GM19452 (cell line): ENCODE results near the gene MYO1B.

Experiments
- ATAC-seq: cut with Tn5 transposase; IDR thresholded peaks from one replicate; pipeline ENCODE4 v1.9.1; 2021; ENCODE audit not compliant: unreplicated experiment

The MYO1B gene

GRCh38 chr2:191245046-191245868 is at the start of gene MYO1B:
Gene MYO1B (plus strand): TSS chr2:191245404. CDS start chr2:191276896, 31,492 bp downstream.
- ATAC-seq, result peak; percentile 59

- ATAC-seq, result no peak
These were observed 48.1 kb upstream of the MYO1B start for GRCh38 chr2:191197096-191197495.

- no peak for ATAC-seq
These were observed 46.9 kb upstream of the MYO1B start for GRCh38 chr2:191198271-191198670.

- ATAC-seq, result no peak
These were observed 45.2 kb upstream of the MYO1B start for GRCh38 chr2:191199929-191200512.

GRCh38 chr2:191200910-191201309 is 44.3 kb upstream of the MYO1B start:
- no peak for ATAC-seq

- no peak for ATAC-seq
These were observed 42.9 kb upstream of the MYO1B start for GRCh38 chr2:191202209-191202721.

- no peak for ATAC-seq
These were observed 42.3 kb upstream of the MYO1B start for GRCh38 chr2:191202881-191203397.

- peak; percentile 51 for ATAC-seq
These were observed 40.8 kb upstream of the MYO1B start for GRCh38 chr2:191204433-191204832.

GRCh38 chr2:191206613-191207471 is 38.4 kb upstream of the MYO1B start:
- ATAC-seq, result no peak

GRCh38 chr2:191209340-191209739 is 35.9 kb upstream of the MYO1B start:
- no peak for ATAC-seq

GRCh38 chr2:191212119-191212518 is 33.1 kb upstream of the MYO1B start:
- no peak for ATAC-seq

GRCh38 chr2:191213333-191213732 is 31.9 kb upstream of the MYO1B start:
- no peak for ATAC-seq

- no peak for ATAC-seq
These were observed 30.0 kb upstream of the MYO1B start for GRCh38 chr2:191215230-191215629.

GRCh38 chr2:191215666-191216065 is 29.5 kb upstream of the MYO1B start:
- no peak for ATAC-seq

- ATAC-seq, result no peak
These were observed 27.6 kb upstream of the MYO1B start for GRCh38 chr2:191217580-191217979.

GRCh38 chr2:191218292-191218898 is 26.8 kb upstream of the MYO1B start:
- ATAC-seq, result peak; percentile 45

GRCh38 chr2:191220671-191221070 is 24.5 kb upstream of the MYO1B start:
- peak; percentile 55 for ATAC-seq

- no peak for ATAC-seq
These were observed 23.5 kb upstream of the MYO1B start for GRCh38 chr2:191221666-191222065.

GRCh38 chr2:191222507-191222906 is 22.7 kb upstream of the MYO1B start:
- peak; percentile 48 for ATAC-seq

GRCh38 chr2:191222952-191223351 is 22.3 kb upstream of the MYO1B start:
- no peak for ATAC-seq

- ATAC-seq, result no peak
These were observed 20.1 kb upstream of the MYO1B start for GRCh38 chr2:191225126-191225525.
